GM12892 (cell line): ENCODE measurements around the gene RAB44.

Source experiments
- POLR2A ChIP-seq: IDR thresholded peaks from 2 replicates; pipeline ENCODE4 v1.6.1; 2011; ENCODE audit warnings: low read depth, low read length, control low read depth
- POLR2AphosphoS5 ChIP-seq: IDR thresholded peaks from 2 replicates; pipeline ENCODE4 v1.6.1; 2011; ENCODE audit warnings: low read depth, low read length, control low read depth

DNA sequence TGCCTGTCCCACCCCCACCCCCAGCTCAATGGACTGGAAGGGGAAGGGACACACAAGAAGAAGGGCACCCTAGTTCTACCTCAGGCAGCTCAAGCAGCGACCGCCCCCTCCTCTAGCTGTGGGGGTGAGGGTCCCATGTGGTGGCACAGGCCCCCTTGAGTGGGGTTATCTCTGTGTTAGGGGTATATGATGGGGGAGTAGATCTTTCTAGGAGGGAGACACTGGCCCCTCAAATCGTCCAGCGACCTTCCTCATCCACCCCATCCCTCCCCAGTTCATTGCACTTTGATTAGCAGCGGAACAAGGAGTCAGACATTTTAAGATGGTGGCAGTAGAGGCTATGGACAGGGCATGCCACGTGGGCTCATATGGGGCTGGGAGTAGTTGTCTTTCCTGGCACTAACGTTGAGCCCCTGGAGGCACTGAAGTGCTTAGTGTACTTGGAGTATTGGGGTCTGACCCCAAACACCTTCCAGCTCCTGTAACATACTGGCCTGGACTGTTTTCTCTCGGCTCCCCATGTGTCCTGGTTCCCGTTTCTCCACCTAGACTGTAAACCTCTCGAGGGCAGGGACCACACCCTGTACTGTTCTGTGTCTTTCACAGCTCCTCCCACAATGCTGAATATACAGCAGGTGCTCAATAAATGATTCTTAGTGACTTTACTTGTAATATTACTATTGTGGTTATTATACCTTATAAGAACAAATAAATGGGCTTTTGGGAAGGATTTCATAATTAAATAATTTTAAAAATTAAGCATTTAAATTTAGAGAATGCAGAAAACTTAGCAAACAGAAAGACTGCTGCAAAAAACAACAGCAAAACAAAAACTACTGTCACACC lies 10.7 kb upstream of the RAB44 start:
- 0 out of 2 replicates have a peak, but pooled peaks have one; percentile 37 for TF ChIP-seq POLR2AphosphoS5
- peak; percentile 62 for TF ChIP-seq POLR2A
